Measurements from ENCODE around the gene MSL3B.

The MSL3B gene

DNA sequence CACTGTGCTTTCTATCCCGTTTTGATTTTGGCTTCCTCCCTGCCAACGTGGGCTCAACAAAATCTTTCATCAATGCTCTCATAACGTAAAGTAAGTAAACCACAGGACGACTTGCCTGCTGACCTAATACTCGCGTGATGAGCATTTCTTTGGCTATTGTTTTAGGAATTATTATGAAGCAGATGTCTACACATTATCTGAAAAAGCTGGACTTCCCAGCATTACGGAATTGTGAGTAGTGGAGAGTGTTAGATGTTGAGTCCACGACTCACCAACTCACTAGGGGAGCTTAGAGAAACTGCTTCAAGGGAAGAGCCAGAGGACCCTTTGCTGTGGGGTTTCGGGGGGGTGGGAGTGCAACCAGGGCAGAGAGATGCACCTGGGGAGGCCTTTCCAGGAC, 35.8 kb downstream of the MSL3B start:
- no peak for DNase-seq

DNA sequence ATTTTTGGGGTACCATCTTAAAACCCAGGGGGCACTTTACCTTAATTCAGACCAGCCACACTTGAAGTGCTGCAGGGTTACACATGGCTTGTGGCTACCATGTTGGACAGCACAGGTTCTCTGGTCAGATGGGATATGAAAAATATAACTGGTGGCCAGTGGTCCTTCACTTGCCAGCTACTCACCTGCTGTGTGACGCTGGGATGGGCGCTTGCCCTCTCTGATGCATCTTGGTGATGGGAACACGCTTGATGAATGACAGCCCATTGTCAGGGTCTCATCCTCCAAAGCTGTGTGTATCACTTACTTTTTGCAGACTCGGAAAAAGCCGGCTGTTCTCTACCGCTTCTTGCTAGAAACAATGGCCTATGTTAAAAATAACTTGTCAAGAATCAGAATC, 36.3 kb downstream of the MSL3B start:
- no peak for DNase-seq

DNA sequence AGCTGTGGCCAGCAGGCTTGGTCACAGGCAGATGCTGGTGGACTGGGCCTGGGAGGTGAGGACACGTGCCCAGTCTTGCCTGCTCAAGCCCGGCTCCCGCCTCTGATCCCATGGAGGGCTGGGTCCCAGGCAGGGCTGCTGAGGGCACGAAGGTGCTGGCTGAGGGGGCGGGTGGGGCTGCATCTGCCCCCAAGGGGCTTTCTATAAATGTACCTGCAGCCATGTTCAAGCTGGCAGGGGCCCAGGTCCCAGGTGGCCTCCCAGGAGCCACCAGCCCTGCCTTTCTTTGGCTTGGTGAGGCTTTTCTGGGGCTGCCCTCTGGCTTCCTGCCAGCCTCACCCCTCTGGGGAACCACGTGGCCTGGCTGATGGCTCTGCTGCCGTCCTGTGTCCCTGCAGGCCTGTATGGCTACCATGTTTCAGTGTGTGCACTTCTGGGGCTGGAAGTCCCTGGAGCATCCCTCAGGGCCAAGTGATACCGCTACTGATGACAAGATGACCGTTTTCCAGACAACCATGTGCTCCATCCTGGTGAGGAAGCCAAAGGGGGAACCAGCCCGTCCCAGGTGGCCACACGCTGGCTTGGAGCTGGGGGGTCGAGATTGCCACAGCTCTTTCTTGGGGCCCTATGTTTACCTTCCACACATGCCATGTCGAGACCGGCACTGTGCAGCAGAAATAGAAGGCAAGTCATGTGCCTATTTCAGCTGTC, 37.0 kb downstream of the MSL3B start:
- no peak for DNase-seq

DNA sequence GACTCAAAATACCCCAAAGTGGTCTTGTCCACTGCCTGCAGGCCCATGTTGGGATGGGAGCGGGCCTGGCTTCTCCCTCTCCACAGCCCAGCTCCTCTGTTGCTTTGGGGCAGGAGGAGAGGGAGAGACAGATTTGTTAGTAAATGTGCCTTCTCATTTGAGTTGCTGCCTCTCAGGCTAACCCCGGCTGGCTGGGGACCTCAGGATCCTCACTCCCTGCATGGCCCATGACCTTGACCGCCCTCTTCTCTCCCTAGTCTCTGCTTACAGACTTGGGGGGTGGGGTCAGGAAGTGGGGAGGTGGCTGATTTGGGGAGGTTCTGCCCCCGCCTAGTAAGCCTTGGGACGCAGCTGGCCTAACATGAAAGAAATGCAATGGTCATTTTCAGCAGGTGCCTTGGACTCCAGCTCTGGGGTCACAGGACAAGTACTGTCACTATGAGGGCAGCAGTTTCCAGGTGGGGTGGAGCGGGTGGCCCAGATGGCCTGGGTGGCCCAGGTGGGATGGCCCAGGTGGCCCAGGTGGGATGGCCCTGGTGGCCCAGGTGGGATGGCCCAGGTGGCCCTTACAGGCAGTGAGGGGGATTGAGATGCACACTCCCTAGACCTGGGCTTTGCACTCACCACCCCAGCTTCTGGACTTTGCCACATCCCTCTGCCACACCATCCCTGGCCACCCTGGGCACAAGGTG, 37.9 kb downstream of the MSL3B start:
- DNase-seq = no peak

DNA sequence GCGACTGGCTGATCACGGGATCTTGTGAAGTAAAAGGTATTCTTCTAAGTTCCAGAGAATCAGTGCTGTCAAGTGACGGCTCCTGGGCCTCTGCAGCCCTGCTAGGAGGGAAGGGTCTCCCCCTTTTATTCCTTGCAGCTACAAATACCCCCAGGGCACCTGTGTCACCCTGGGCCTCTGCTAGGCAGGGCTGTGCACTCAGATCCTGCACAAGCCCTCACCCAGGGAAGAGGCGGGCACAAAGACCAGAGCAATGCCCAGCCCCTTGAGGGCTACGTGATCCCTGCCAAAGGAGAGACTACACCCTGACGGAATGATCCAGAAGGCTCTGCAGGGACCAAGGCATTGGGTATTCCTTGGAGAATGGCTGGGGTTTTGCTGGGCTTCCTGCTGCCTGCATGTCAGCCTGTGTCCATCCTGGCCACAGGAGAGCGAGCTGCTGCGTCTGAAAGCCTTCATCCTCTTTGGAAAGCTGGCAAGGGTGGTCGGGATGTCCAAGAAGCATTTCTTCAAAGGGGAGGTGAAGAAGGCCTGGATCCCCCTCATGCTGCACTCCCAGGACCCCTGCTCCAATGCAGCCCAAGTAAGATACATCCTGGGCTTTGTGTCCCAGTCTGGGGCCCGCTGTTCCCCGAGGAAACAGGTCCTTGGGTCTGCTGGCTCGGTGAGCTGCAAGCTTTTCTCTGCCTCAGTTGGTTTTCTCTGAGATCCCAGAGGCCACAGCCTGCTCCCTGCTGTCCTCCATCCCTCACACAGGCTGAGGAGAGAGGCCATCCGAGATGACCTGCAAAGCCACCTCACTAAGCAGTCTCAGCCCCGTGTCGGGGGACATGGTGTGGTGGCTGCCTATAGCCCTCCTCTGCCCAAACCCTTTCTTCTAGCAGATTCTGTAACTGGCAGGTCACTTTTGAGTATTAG, 38.7 kb downstream of the MSL3B start:
- no peak for DNase-seq

DNA sequence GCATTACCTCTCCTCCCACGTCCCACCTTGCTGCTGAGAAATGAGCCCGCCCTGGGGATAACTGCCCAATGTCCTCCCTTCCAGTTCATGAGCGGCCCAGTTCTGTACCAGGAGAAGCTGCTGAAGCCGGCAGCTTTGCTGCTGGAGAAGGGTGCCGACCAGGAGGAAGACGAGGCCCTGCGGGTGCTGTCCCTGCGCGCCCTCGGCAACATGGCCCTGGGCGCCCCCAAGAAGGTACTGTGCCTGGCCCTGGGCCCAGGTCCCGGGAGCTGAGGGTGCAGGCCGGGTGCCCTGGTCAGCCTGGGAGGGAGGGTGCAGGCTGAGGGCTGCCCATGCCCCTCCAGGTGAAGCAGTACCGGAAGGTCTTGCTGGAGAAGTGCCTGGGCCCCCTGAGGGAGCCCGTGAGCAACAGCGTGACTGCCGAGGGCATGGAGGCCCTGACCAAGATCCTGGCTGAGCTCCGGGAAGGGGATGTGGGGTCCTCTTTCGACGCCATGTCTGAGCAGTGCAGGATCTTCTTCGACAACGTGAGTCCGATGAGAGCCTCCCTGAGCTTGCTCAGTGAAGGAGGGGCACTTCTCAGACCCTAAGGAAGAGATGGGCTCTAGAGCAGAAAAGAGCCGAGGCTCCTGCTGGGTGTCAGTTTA, 39.5 kb downstream of the MSL3B start:
- DNase-seq = no peak

DNA sequence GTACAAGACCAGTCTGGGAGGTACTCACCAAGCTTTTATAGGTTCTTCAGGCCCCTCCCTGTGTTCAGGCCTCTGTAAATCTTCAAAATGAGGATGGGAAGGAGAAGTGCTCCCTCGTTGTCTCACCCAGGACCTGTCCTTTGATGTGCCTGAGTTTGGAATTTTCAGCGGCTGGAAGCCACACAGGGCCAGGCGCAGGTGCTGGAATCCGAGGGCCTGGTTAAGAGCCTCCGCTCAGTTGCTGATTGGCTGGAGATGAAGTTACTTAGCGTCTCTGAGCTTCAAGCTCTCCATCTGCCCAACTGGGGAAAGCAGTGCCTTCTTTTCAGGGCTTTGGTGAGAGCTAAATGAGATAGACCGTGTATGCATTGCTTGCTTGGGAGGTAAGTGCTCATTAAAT, 43.8 kb downstream of the MSL3B start:
- DNase-seq = no peak

DNA sequence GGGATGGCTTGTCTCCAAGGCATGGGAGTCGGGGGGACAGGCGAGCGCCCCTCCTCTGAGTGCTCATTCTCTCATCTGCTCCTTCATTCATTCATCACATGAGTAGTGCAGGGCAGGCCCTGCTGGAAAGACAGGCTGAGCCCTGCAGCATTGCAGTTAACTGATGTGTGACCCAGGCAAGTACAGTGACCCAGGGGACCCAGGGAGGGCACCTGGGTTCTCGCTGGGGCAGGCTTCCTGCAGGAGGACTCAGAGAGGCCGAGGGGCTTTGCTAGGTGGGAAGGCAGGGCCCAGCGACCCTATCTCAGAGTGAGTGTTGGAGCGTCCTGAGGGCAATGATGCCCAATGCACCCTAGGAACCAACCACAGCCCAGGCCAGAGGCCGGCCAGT, 44.5 kb downstream of the MSL3B start:
- no peak for DNase-seq

DNA sequence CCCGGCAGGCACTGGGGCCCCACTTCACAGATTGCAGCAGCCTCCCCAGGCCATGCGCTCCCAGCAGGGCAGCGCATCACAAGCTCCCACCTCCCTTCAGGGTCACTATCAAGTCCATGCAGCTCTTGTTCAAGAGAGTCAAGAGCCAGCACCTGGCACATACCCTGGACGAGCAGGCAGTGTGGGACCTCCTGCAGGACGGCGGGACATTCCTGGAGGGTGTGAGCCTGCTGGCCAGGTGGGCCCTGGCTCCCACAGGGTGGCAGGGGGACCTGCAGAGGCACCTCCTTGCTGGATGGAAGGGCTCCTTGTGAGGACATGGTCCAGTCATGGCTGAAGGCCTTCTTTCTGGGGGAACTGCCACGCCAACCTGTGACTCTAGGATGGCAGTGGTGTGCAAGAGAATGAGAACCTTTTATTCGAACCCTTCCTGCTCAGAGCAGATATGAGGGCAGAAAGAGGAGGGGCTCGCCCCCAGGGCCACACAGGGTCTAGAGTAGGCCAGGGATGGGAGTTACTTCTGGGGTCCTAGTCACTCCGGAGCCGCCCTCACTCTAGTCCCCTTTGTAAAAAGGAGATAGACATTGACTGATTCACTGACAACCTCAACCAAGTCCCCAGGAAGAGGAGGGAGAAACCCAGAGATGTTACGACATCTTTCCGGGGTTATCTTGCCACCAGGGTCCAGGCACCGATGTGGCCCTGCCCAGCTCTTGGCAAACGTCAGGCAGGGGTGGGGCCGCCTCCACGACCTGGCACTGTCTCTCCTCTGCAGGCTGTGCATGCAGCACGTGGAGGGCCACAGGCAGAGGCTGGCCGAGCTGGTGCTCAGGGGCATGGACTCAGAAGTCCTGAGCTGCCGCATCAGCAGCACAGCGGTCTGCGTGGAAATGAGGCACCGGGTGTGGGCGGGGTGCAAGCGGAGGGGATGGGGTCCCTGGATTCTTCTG, 45.1 kb downstream of the MSL3B start:
- peak; percentile 74 for DNase-seq

DNA sequence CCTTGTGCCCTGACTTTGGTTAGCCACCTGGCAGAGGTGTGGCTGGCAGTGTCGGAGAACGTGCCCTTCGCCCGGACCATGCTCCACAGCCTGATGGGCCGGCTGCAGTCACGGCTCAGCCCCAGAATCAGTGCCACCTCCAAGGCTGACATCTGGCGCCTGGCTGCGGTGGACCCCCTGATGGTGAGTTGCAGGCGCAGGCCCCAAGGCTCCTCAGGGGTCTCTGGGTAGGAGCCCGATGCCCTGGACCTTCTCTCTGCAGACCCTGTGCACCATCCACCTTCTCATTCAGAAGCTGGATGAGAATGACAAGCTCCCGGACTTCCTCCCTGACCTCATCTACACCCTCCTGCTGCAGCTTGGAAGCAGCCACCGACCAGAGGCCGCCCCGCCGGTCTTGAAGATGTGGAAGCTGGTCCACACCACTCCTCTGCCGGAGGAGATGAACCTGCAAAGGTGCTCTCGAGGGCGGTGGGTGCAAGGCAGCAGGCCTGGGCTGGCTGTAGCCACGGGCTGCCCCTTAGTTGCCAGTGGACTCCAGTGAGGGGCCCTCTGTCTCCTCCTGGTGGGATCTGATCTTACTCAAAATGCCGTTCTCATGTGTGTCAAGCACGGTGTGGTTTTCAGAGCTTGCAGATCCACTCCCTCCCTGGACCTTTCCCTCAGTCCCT, 46.0 kb downstream of the MSL3B start:
- DNase-seq = no peak

DNA sequence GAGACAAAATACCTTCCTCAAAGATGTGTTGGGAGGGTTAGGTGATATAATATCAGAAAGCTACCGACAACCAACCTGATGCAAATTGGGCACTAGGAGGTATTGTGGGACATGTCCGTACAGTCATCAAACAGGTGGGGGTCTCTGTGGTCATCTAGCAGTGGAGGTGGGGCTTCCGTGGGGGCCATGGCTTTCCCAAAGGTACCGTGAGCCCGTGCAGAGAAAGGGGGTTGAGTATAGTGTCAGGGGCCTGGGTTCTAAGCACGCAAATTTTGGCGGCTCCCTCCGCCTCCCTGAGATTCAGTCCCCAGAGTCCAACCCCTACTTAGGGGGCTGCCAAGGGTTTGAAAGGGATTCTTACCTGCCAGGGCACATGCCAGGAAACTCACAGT, 46.5 kb downstream of the MSL3B start:
- DNase-seq = no peak

DNA sequence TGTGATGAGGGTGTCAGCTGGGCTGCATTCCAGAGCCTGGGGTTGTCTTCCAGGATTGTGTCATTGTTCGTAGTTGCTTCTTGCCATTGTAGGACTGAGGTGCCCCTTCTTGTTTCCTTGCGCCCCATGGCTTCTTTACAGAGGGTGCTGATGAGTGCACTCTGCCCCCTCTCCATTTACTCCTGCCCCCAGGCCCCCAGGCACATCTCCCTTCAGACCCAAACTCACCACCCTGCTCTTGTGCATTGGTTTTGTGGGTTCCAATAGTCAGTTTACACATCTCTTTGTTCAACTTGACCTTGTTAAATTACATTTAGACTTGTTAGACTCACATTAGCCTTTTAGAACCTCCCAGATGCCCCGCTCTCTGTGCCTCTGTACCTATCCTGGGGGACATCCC, 47.0 kb downstream of the MSL3B start:
- no peak for DNase-seq

DNA sequence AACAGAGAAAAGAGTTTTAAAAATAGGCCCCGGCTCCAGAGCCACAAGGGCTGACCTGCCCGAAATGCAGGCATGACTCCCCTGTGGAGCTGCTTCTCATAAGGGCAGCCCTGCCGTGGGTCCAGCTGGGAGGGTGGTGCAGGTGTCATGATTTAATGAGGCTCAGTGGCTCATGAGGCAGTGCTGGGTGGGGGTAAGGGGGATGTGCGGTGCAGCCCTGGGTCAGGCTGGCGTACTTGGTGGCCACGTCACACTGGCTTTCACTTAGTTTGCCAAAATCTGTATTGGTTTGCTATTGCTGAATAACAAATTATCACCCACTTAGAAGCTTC, 47.4 kb downstream of the MSL3B start:
- DNase-seq = no peak

DNA sequence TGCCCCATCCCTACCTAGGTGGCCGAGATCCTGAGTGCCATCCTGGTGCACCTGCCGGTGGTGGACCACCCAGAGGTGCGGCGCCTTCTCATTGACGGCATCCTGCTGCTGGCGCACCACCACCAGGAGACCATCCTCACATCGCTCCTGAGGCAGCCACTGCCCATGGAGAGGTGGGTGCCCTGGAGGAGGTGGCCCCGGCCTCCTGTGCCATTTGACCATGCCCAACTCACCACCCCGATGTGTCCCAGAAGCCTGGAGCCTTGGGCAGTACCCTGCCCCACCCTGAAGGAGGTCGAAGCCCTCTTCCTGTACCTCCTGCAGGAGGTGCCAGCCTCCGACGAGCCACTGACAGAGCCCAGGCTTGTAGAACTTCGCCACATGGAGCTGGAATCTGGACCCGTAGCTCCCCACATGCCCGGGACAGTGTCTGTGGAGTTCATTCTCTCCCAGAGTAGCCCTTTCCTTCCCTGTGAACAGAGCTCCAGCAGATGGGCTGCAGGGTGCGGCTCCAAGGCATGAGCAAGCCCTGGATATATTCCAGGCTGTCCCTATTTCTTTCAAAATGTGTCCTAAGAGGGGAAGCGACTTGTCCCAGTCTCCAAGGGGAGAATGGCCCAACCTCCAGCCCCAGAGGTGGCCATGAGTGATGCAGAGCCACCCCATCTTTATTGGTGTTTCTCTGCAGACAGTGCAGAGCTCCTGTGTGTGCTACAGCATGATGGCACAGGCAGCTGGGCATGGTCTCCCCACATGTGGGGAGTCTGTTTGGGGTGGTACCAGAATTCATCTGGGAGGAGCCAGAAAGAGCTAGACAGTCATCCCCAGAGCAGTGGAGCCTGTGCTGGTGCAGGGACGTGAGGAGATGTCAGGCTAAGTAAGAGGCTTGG, 48.1 kb downstream of the MSL3B start:
- no peak for DNase-seq

DNA sequence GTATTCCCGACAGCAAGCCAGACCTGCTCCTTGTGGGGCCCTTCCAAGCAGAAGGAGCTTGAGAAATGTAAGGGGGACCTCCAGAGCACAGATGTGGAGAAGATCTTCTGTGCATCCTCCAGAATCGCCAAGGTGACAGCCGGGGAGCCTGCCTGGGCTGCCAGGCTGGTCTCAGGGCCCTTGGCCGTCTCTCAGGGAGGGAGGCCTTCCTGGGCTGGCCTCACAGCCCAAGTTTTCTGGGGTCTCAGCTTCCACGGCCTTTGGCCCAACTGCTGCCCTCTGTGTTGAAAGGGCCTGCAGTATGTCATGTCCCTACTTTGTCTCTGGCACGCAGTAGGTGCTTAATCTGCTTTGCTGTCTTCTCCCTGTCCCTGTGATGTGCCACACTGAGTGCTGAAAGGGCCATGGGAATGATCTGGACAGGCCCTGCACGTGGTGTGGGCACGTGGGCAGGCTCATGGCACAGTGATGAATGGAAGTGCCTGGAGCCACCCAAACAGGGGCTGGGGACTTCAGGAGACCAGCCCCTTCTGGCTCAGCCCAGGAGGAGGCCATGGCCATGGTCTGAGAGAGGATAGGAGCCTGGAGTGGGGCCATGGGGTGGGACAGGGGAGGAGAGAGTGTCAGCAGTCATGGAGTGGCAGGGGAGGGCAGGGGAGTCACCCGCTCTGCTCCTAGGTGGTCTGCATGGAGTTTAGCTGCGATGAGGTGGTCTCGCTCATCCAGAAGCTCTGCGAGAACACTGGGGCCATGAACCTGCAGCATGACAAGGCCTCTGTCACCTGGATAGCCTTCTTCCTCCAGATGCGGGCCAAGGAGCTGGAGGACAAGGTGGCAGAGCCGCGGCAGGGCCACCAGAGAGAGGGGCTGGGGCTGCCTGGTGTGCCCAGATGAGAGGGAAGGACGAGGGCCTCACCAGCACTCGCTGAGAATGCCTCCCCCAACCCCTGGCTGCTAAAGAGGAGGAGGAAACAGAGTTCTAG, 49.3 kb downstream of the MSL3B start:
- DNase-seq = no peak

DNA sequence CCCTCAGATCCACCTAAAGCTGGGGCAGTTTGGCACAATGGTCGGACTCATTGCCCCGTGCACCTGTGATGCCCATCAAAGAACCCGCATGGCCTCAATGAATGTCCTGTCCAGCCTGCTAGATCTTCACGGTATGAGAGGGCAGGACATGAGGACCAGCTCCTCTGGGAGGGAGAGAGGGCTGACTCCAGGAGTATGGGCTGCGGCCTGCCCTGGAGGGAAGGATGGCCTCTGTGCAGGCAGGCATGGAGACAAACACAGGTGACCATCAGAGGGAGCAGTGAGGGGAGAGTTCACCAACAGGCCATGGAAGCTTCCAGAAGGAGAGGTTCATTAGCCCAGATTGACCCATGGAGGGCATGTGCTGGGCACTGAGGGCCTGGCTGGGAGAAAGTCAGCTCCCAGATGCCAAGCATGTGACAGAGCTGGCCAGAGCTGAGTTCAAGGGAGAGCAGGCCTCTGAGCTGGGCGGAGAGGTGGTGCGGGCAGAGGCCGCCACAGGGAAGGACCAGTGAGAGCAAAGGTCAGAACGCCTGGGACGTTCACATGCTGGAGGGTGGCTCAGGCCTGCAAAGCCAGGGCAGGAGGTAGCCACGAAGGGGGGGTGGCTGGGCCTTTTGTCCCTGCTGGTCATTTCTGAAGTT, 50.1 kb downstream of the MSL3B start:
- DNase-seq = no peak

DNA sequence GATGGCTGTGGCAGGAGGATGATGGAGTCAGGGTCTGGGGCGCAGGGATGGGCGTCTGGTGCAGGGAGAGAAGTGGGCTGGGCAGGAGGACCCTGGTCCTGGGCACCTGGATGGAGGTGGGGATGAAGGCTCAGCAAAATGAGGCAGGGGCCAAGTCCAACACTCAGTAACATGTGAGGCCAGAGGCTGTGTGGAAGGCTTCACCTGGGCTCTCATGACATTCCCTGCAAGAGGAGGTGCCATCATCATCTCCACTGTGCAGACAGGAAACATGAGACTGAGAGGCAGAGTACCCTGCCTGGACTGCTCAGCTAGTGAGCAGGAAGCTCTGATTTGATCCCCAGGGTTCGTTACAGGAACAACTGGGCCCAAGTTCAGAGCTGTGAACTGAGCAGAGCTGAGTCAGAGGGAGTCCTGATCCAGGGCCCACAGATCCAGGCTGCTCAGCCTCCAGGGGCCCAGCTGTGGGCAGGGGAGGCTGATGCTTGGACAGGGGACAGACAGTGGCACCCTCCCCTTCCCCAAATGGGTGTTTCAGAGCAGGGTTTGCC, 50.8 kb downstream of the MSL3B start:
- no peak for DNase-seq

DNA sequence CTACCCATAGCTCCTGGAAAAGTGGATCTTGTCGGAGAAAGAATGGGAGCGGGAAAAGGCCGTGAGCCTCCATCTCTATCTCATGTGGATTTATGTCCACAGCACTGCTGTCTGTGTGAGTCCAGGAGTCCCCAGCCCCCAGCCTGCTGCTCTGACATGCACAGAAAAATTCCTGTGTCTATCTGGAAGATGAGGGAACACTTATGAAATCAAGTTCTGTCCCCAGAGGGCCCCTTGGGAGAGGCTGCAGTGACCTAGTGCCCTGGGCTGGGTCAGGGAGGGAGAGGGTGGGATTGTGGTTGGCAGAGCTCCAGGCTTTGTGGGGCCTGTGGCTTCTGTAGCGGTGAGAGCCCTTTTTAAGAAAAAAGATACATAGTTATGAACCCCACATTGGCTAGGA, 51.4 kb downstream of the MSL3B start:
- DNase-seq = no peak

Measured in hematopoietic multipotent progenitor cell treated with erythropoietin and hydrocortisone succinate and interleukin-3 and kit ligand, for 6 days (in vitro differentiated cells).